HepG2 (cell line): ENCODE results near the gene IPO9. TPM values are rescaled to one million over a fixed set of nuclear protein-coding genes. Genes with fewer than 3 reads are reported as not detected.

Experiments
- ATAC-seq: fragments of 200-7000 bp; cut with Tn5 transposase; 3 replicates; pipeline ENCODE4 v1.9.1; 2020; ENCODE audit warnings: mild to moderate bottlenecking, moderate library complexity
- BruUV-seq: library from RNA; stranded (reverse); fragments of 400-500 nt; replicated peaks from 2 replicates; lab custom pipeline; 2021; lab: Mats Ljungman, UMichigan
- CTCF ChIA-PET: fragments of 300-600 bp; formaldehyde crosslinking; extraction: SDS; loops from one replicate; lab custom pipeline; 2021; ENCODE audit warnings: low total read pairs, inconsistent platforms, low intra/inter-chr PET ratio; lab: Yijun Ruan, JAX
- POLR2A ChIA-PET: fragments of 350-600 bp; sonication (Branson Sonifier 250); formaldehyde crosslinking; loops from one replicate; lab custom pipeline; 2020; ENCODE audit warnings: antibody characterized with exemption, inconsistent platforms; lab: Yijun Ruan, JAX
- DNase-seq: peaks from one replicate; pipeline ENCODE4 v3.0.0-alpha.2; 2015; ENCODE audit warnings: low spot score
- FAIRE-seq: peaks from 3 replicates; lab custom pipeline; 2011; peaks lifted over from hg19 to GRCh38; lab: Jason Lieb, UNC
- H2AFZ ChIP-seq: one replicate; pipeline ENCODE4 v1.6.1; 2011; ENCODE audit warnings: low read length, inconsistent platforms
- H3K27ac ChIP-seq: fragments of 300-600 bp; 3 replicates; pipeline ENCODE4 v1.8.0; 2011; ENCODE audit warnings: mixed run types, mild to moderate bottlenecking, mixed read lengths, low read length, inconsistent platforms; ENCODE audit not compliant: insufficient read depth; ENCODE audit errors: extremely low read length
- H3K27me3 ChIP-seq, 2 experiments: fragments of 200-600 bp in 1 of 2; 2 replicates in 1 of 2; 3 replicates in 1 of 2; pipeline versions ENCODE4 v1.6.0 to v1.8.0; 2011; ENCODE audit warnings: low read length in 2 of 2, mild to moderate bottlenecking in 2 of 2, moderate library complexity in 2 of 2, inconsistent platforms in 1 of 2; ENCODE audit not compliant: insufficient read depth in 2 of 2, control insufficient read depth in 1 of 2
- H3K36me3 ChIP-seq, 2 experiments: fragments of 200-600 bp in 1 of 2; replicated peaks in 1 of 2; 2 replicates in 1 of 2; 3 replicates in 1 of 2; pipeline versions ENCODE4 v1.5.1 to v1.8.0; 2011; ENCODE audit warnings: low read length in 2 of 2, inconsistent platforms in 1 of 2; ENCODE audit not compliant: insufficient read depth in 2 of 2, control insufficient read depth in 1 of 2
- H3K4me1 ChIP-seq: 2 replicates; pipeline ENCODE4 v1.5.1; 2012; ENCODE audit warnings: low read length, inconsistent platforms; ENCODE audit not compliant: insufficient read depth
- H3K4me2 ChIP-seq: 2 replicates; pipeline ENCODE4 v1.6.0; 2011; ENCODE audit warnings: low read depth, low read length, inconsistent platforms
- H3K4me3 ChIP-seq, 3 experiments: fragments of 200-600 bp in 1 of 3; sonication (generic), shearing (Covaris generic) in 1 of 3; replicated peaks in 1 of 3; 2 replicates each; pipeline ENCODE4 v1.5.1; 2011 to 2016; ENCODE audit warnings: low read length in 3 of 3, inconsistent platforms in 2 of 3, low read depth in 2 of 3, mild to moderate bottlenecking in 2 of 3, control low read depth in 1 of 3, mixed read lengths in 1 of 3; ENCODE audit not compliant: insufficient read depth in 1 of 3
- H3K79me2 ChIP-seq: one replicate; pipeline ENCODE4 v1.6.1; 2011; ENCODE audit warnings: low read length, inconsistent platforms; ENCODE audit not compliant: insufficient read depth
- H3K9ac ChIP-seq: 2 replicates; pipeline ENCODE4 v1.6.0; 2011; ENCODE audit warnings: mild to moderate bottlenecking, low read depth, low read length, inconsistent platforms; ENCODE audit not compliant: insufficient read depth
- H3K9me3 ChIP-seq: 2 replicates; pipeline ENCODE4 v1.5.1; 2012; ENCODE audit warnings: mild to moderate bottlenecking, low read length
- H4K20me1 ChIP-seq: 2 replicates; pipeline ENCODE4 v1.6.0; 2011; ENCODE audit warnings: inconsistent platforms, mild to moderate bottlenecking, low read length, moderate library complexity; ENCODE audit not compliant: insufficient read depth
- CEBPB ChIP-seq: IDR thresholded peaks from 2 replicates; pipeline ENCODE4 v1.6.1; 2011; ENCODE audit warnings: low read depth, low read length, improper control_type of control experiment, borderline replicate concordance
- GZF1 ChIP-seq: sonication (generic); formaldehyde crosslinking; IDR thresholded peaks from 2 replicates; pipeline ENCODE4 v1.5.1; 2020; ENCODE audit warnings: mild to moderate bottlenecking, missing genetic modification reagents
- MLLT10 ChIP-seq: sonication (generic); formaldehyde crosslinking; IDR thresholded peaks from 2 replicates; pipeline ENCODE4 v1.4.0; 2020; ENCODE audit warnings: missing genetic modification reagents
- RARG ChIP-seq: sonication (generic); formaldehyde crosslinking; IDR thresholded peaks from 2 replicates; pipeline ENCODE4 v1.4.0; 2020; ENCODE audit warnings: low read depth, mild to moderate bottlenecking, missing genetic modification reagents
- ZNF431 ChIP-seq: sonication (generic); formaldehyde crosslinking; IDR thresholded peaks from 2 replicates; pipeline ENCODE4 v1.9.0; 2022; ENCODE audit warnings: missing genetic modification reagents, low read depth, mild to moderate bottlenecking, borderline replicate concordance
- ZNF678 ChIP-seq: sonication (generic); formaldehyde crosslinking; IDR thresholded peaks from 2 replicates; pipeline ENCODE4 v1.4.0; 2020; ENCODE audit warnings: mild to moderate bottlenecking, missing genetic modification reagents
- WGBS: methylation state at CpG from one replicate; pipeline ENCODE4 v1.1.6; 2017; ENCODE audit warnings: low lambda C conversion rate; 5-methylcytosine and 5-hydroxymethylcytosine counted together
- in situ Hi-C: cut with HindIII; loops from 2 replicates; pipeline ENCODE4 v1.10.0; 2017; ENCODE audit warnings: low pct_unique_long_range_greater_than_20kb; ENCODE audit not compliant: extremely low pct_ligation_motif_present
- intact Hi-C: fragments of 100-400 bp; cut with micrococcal nuclease; formaldehyde crosslinking; loops from one replicate; pipeline ENCODE4 v1.10.0; 2022; ENCODE audit not compliant: unreplicated experiment
- polyA plus RNA-seq, 8 experiments: library from polyadenylated mRNA; depleted of rRNA in 3 of 8; stranded (reverse) in 7 of 8; unstranded in 1 of 8; fragments of >200 nt; fragmentation: Illumina TruSeq in 4 of 8; extraction: Trizol in 4 of 8; gene quantifications; 2 replicates each; pipeline versions ENCODE4 v1.2.1 to v1.2.3, GENCODE V29; 2011 to 2016; ENCODE audit warnings: low read depth in 4 of 8, missing spikeins in 1 of 8, mixed read lengths in 1 of 8; ENCODE audit not compliant: insufficient read depth in 1 of 8
- total RNA-seq, 5 experiments: library from RNA; depleted of rRNA; stranded (reverse); fragments of >200 nt; fragmentation: Illumina TruSeq; extraction: Trizol; gene quantifications; 2 replicates each; pipeline ENCODE4 v1.2.3, GENCODE V29; 2016; ENCODE audit warnings: low read depth in 1 of 5

Gene IPO9
- total and polyA plus RNA-seq, 2 of the 13 experiments (the other 11 are each of a cell fraction or from before 2014, with no cell fraction given): 31.0 to 34.8 TPM

DNA sequence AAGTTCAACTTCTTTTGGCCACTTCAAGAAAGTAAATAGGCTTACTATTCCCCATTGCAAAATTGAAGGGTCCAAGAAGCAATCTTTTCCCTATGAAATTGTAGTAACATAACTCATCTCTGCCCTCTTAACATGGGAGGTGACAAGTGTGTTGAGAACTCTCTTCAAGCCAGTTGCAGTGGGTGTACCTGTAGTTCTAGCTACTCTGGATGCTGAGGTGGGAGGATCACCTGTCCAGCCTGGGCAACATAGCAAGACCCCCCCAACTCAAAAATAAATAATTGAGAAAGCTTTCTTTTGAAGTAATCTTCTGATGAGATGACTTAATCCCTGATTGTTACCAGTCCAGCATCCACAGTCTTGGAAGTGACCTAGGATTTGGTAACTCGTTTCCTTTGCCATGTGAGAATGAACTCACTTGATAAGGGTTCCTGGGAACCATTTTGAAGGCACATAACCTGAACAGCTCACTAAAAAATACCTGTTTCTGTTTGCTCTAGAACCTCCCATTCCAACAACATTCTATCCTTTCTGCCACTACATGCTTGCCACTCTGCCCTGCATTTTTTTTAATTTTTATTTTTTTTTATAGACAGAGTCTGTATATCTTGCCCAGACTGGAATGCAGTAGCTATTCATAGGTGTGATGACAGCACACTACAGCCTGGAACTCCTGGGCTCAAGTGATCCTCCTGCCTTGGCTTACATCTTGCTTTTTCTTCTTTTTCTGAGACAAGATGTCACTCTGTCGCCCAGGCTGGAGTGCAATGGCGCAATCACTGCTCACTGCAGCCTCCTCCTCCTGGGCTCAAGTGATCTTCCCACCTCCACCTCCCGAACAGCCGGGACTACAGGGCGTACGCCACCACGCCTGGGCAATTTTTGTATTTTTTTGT lies 1.4 kb upstream of the IPO9 start:
- Histone ChIP-seq H3K9ac (no peak overlapping the region), H3K9me3 (no peaks in the 10 kb centered on the region), H3K4me3 (no peak overlapping the region), H3K4me2 (no peak overlapping the region), H3K4me1 (peaks cover 36% of the 10 kb centered on the region), H3K79me2 (peaks cover 33% of the 10 kb centered on the region), H3K27ac (no peak overlapping the region), H3K36me3 (no peaks in the 10 kb centered on the region), H4K20me1 (no peaks in the 10 kb centered on the region), H2AFZ (no peak overlapping the region), H3K27me3 (no peaks in the 10 kb centered on the region; a peak in 1 of 5 replicates)
- TF ChIP-seq CEBPB (0 out of 2 replicates have a peak, but pooled peaks have one; percentile 17), ZNF678 (no peak)
- POLR2A ChIA-PET: no interaction called here
- intact Hi-C loops (loop anchor here (2.0 kb wide), 1 partner anchor 145 kb away; no protein-coding TSS in a partner anchor), in situ Hi-C loops (no loop called here)
- BruUV-seq: no TSS peak
- DNase-seq: no peak
- no peak for ATAC-seq
- no peak for FAIRE-seq
- WGBS: 93% methylated on average over 8 of the region's 8 CpGs
- CTCF ChIA-PET: no interaction called here

DNA sequence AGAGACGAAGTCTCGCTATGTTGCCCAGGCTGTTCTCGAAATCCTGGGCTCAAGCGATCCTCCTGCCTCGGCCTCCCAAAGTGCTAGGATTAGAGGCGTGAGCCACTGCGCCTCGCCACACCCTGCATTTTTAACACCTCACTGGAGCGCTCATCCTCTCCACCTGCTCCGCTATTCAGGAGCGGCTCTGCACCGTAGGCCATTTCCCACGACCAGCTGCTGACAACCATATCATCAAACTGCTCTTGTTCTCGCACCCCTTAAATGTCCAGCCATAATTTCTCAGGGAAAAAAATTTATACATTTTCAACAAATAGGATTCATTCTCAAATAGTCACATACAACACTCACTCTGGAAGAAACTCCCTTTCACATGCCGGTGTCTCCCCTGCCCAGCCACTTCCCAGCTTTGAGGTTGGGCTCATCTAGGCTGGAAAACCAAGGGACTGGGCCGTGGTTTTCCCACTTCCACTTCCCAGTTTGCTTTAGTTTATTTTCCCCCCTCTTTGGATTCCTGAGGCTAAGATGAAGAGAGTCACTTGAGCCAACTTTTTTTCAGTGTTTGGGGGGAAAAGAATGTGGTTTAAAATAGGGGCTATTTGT lies 639 bp upstream of the IPO9 start:
- intact Hi-C loops: loop anchor here (2.0 kb wide), 1 partner anchor 144 kb away; no protein-coding TSS in a partner anchor
- DNase-seq (no peak), ATAC-seq (no peak), FAIRE-seq (no peak)
- TF ChIP-seq ZNF431 (CRISPR knock-in tag): no peak
- no peak for TF ChIP-seq RARG
- no peak for TF ChIP-seq MLLT10
- 0 out of 2 replicates have a peak, but pooled peaks have one; percentile 2 for TF ChIP-seq GZF1
- H3K4me2 ChIP-seq: peak overlapping the region; percentile 55
- 93% methylated on average over 16 of the region's 16 CpGs for WGBS
- no peaks in the 10 kb centered on the region for H4K20me1 ChIP-seq
- H3K4me1 ChIP-seq: peaks cover 43% of the 10 kb centered on the region
- peak overlapping the region; percentile 44 for H2AFZ ChIP-seq
- ChIA-PET POLR2A (interaction anchor here (1.4 kb wide), 1 partner anchor 14 kb away, joined by 10 read pairs; no protein-coding TSS in a partner anchor), CTCF (no interaction called here)
- peaks cover 41% of the 10 kb centered on the region for H3K79me2 ChIP-seq
- BruUV-seq: no TSS peak
- no peaks in the 10 kb centered on the region for H3K36me3 ChIP-seq
- peak overlapping the region; percentile 17; the same call in 1 of the 2 replicates for H3K9ac ChIP-seq
- in situ Hi-C loops: no loop called here
- 0 out of 6 replicates have a peak overlapping the region, but pooled peaks of 1 of the 3 experiments have one; percentile 100 for H3K4me3 ChIP-seq
- H3K27ac ChIP-seq: no peak overlapping the region
- no peaks in the 10 kb centered on the region; a peak in 1 of 5 replicates for H3K27me3 ChIP-seq
- H3K9me3 ChIP-seq: no peaks in the 10 kb centered on the region
